Kasumi-1 (cell line): ENCODE results near the gene HTT.

ENCODE experiments used
- DNase-seq, 2 experiments: peaks; one replicate each; lab custom pipeline; 2025; lab: John Stamatoyannopoulos, UW

Gene HTT

DNA sequence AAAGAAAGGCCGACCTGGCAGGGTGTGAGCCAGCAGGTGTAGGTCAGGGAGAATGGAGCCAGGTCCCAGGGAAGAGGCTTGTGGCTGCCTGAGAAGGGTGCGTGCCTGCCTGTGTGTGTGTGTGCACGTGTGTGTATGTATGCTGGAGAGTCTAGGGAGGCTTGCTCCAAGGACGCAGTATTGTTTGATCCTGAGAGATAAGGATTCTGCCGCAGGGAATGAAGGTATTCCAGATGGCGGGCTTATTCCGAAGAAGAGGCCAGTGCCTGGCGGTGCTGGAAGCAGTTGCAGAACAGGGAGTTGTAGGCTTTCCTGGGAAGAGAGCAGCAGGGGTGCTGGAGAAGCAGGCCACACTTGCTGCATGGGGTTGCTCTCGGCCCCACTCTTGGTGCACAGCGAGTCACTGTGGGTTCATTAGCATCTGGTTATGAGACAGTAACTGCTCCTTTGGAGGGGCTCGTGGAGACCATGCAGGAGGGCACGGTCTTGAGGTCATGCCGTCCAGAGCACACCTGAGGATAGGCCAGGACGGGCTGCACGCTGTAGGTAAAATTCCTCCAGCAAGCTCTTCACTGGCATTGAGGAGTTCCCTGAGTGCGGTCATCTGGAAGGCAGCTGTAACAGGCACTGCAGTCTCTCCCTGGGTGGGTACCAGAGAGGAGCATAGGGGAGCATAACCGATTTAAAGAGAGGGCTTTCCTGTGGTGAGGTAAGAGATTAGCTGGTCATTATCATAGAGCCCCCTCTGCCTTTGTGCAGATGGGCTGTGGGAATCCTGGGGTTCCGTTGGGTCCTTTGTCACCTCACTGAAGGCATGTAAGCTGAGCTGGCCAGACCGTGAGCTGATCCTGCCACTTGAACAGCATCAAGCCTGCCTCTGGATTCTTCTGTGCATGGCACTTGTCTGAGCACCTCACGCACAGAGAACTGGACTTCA lies 144.6 kb downstream of the HTT start:
- no peak for DNase-seq

DNA sequence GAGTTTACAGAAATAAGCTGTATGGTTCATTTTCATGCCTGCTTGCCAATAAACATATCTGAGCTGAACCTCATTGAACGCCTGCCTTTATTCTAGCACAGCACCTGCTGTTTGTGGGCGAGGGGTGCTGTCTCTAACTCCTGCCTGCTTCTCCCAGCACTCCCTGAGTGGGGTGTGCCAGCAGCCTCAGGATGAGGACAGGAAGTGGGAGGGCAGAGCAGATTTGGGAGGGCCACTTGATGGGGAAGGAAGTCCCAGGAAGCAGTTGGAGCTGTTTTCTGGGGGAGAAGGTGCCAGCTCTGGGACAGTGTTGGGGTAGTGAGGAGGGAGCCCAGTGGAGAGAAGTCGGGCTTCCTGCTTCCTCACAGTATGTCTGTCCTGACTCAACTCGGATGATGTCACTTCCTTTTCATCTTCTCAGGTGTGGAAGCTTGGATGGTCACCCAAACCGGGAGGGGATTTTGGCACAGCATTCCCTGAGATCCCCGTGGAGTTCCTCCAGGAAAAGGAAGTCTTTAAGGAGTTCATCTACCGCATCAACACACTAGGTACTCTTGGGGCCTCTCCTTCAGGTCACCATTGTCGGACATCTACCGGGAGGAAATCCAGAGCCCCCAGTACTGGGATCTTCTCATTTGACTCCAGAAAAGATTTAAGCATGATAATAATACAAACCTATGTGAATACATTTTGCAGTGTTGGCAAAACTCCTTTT lies 145.4 kb downstream of the HTT start:
- peak; percentile 9 to 11 for DNase-seq

DNA sequence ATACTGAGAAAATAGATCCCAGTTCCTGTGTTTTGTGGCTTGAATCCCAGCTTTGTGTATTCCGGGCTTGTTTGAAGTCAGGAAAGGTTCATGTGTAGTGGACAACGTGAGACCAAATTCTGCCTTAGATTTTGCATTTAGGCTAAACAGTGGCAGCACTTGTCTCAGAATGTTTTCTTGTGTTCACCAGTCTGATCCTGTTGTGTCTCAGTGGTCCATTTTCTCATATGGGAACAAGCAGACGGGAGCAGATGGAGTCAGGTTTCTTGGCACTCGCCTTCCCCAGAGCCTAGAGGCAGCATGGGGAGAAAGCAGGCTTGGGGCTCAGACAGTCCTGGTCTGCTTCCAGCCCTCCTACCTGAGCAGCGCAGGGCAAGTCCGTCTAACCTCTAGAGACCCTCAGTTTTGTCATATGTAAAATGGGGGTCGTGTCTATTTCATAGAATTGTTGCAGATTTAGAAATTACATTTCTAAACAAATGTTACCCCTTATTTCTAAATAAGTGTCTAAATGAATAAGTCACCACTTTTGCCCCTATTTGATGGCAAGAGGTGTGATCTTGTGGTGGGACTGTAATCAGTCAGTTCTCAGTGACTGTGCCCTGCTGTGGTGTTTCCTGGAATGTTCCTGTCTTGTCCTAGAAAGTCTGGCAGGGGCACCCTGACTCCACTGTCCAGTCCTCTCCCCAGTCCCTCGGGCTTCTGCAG lies 146.1 kb downstream of the HTT start:
- DNase-seq: no peak

DNA sequence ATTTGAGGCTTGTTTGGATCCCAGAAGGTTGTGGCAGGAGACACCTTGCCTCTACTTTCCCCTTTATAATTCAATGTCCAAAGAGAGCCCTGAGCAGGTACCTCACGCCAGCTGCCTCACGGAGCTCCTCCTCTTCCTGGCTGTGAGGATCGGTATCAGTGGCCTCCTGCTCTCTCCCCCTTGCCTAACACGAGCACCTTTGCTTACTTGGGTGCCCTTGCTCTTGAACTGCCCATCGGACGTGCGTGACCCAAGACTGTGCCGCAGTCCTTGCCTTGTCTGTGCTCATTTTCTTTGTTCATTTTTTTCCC lies 146.7 kb downstream of the HTT start:
- DNase-seq: no peak

DNA sequence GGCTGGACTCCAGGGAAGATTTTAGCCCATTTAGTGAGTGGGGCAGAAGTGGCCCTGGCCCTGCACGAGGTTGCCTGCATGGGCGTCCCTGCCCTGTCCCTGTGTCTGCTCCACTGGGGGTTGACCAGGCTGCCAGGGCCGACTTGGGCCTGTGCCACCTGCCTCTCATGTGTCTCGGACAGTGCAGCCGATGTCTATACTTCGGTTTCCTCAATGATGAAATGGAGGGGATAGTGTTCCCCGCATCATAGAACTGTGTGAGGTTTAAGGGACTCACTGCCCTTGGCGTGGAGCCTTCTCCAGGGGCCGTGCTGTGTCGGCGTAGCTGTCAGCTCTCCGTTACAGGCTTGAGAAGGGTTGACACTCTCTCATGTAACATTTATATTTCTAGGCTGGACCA lies 147.5 kb downstream of the HTT start:
- DNase-seq: no peak

DNA sequence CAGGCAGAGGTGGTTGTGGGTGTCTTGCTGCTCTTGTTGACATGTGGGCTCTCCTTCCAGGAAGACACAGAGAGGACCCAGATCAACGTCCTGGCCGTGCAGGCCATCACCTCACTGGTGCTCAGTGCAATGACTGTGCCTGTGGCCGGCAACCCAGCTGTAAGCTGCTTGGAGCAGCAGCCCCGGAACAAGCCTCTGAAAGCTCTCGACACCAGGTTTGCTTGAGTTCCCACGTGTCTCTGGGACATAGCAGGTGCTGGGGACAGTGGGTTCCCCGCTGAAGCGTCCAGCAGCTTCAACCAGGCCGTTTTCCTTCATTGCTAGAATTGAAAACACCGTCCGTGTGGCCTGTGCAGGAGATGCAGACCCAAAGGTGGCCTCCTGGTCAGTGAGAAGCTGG lies 148.9 kb downstream of the HTT start:
- DNase-seq: no peak

DNA sequence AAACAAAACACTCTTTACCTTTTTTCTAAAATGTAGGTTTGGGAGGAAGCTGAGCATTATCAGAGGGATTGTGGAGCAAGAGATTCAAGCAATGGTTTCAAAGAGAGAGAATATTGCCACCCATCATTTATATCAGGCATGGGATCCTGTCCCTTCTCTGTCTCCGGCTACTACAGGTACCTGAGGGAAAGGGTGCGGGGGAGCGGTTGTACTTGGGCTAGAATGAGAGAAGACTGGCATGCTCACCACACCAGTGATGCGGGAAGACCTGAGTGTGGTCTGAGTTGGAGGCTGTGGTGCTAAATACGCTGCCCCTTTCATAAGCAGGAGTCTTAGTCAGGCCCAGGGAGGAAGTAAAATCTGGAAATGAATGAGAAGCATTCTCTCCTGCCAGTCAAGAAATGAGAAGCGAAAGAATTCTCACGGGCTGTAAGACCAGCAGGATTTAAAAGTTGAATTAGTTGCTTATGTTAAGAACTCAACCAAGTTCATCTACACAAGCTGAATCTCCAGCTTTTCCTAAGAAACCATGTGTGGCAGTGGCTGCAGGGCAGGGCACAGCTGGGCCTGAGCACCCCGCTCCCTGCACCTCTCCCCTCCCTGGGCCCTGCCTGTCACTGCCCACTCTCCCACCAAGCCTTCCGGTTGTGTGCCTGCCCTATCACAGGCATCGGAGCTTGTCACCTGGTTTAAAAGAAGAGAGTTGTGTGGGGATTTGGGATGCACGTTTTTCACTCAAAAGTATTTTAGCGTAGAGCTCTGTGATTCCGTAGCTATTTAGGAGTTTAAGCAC lies 149.7 kb downstream of the HTT start:
- no peak for DNase-seq

DNA sequence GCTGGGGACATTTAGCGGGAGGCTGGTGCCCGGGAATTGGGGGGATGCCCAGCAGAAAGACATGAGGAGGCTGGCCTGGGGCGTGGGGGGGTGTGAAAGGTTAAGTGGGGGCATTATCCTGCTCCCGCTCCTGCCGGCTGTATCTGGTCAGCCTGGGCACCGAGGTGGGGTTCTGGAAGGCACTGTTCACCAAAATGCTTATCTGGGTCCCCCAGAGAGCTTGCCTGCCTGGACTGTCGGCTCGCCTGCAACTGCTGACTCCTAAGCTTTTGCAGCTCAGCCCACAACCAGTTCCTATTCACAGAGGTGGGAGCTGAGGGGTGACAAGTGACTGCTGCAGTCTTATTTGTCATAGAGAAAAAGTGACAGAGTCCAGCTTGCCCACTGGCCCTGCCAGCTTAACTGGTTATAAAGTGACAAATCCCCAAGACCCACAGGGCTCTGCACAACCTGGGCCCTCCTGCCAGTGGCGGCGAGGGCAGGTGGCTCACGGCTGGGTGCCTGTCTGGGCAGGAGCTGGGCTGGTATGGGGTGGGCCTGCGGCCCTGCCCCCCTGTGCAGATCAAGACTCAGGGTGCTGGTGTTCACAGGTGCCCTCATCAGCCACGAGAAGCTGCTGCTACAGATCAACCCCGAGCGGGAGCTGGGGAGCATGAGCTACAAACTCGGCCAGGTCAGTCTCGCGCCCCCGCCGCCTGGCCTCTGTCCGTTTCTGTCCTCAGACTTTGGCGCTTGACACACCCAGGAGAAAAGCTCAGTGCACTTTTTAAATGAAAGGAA lies 150.8 kb downstream of the HTT start:
- no peak for DNase-seq

DNA sequence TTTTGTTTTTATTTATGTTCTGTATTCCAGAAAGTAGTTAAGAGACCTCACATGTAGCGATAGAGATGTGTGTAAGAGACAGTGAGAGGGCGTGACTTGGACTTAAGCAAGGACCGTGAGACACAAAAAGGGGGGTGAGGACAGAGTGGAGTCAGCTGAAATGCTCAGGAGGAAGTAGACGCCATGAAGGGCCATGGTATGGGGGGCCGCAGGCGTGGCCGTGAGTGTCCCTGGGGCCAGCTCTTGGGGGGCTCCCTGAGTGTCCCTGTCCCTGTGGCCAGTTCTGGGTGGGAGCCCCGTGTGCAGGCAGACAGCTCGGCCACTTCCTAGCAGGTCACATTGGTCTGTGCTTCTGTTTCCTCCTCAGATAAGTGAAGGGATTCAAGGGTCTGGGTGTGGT lies 151.5 kb downstream of the HTT start:
- DNase-seq: no peak

DNA sequence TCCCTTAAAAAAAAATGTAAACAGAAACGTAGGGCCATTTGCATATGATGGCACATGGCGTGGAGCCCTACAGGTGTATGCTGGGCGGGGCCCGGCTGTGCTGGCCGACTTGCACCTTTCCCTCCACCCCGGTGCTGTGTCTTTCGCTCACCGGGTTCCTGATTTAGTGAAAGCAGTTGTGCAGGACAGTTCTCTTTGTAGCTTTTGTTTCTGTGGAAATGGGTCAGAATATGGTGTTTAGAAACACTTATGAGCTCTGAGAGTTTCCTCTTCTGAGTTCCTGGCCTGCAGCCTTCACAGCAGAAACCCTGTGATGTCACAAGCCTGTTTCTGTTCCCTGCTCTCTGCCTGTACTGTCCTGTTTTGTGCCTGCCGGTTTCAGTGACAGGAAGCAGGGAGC lies 152.0 kb downstream of the HTT start:
- DNase-seq: no peak

DNA sequence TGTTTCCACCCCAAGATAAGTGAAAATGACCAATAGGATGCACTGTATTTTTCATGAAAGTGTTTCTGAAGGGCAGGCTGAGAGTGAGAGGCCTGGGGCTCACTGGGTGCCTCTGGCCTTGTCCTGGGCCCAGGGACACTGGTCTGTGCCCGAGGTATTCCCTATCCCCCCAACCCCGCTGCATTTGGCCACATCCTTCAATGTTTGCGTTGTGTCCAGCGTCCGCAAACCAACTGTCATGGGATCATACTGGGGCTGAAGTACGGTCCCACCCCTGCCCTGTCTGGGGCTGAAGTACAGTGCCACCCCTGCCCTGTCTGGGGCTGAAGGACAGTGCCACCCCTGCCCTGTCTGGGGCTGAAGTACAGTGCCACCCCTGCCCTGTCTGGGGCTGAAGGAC lies 152.5 kb downstream of the HTT start:
- DNase-seq: no peak

DNA sequence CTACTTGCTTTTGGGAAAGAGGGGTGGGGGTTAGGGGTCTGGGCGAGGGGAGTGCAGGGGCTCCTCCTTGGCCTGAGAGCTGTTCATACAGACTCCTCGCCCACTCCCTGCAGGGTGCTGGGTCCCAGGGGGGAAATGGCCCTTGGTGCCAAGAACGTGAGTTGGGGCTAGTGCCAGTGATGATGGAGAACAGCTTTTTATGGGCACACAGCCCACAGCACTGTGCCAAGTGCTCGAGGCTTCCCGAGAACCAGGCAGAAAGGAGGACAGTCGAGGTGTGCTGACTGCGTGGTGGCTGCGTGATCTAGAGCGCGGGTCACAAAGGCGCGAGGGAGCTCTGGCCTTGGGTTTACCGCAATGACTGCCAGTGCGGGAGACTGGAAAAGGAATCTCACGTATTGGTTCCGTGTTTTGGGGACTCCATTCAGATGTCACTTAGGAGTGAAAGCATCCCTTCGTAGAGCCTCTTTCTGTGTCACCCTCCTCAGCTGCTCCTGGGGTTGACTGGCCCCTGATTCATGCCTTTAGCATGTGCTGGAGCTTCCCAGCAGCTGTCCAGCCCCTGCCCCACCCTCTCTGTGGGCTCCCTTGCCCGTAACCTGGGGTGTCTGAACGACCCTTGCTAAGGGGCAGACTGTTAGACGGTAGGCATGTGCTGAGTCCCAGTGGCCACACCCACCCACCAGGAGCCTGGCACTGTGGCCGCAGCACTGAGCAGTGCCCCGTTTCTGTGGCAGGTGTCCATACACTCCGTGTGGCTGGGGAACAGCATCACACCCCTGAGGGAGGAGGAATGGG lies 153.6 kb downstream of the HTT start:
- no peak for DNase-seq

DNA sequence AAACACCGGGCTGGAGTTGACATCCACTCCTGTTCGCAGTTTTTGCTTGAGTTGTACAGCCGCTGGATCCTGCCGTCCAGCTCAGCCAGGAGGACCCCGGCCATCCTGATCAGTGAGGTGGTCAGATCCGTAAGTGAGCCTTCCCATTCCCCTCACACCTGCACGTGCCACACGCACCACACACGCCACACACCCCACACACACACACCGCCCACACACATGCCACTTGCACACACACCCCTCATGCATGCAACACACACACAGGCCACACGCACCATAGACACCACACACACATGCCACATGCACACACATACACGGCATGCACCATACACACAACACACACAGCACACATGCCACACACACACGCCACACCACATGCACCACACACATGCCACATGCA lies 154.4 kb downstream of the HTT start:
- DNase-seq: no peak

DNA sequence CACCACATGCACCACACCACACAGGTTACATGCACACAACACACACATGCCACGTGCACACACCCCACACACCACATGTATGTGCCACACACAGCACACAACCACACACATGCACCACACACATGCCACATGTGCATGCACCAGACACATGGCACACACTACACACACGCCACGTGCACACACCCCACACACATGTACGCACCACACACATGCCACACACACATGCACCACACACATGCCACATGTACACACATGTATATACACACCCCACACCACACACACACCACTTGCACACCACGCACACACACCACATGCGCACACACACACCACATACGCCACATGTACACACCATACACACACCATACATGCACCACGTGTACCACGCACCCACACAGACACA lies 154.8 kb downstream of the HTT start:
- DNase-seq: no peak

DNA sequence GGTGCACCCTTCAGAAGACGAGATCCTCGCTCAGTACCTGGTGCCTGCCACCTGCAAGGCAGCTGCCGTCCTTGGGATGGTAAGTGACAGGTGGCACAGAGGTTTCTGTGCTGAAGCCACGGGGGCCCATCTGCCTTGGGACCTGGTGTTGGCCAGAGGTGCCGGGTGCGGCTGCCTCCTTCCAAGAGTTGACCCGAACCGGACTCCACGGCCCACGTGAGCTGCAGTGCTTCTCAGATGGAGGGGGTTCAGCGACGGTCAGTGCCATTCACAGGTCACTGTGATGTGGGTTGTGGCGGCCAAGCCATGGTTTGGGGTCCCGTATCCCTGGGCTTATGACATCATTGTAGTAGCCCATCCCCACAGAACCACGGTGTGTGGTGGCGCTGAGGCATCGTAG lies 155.5 kb downstream of the HTT start:
- no peak for DNase-seq

DNA sequence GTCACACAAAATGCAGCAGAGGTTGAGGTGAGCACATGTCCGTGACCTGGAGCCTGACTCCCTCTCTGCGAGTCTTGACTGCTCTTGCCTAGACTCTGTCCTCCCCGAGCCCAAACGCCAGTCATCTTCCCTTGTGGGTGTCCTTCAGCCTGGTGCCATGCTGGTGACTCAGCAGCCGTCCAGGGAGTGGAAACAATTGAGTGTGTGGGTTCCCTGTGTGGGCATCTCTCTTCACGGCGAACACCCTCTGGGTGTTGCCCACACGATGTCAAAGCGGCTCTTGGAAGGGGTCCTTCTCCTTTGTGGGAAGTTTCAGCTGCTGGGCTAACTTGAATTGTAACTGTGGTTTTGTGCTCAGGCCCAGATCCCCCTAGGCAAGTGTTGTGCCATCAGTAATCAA lies 157.0 kb downstream of the HTT start:
- no peak for DNase-seq

DNA sequence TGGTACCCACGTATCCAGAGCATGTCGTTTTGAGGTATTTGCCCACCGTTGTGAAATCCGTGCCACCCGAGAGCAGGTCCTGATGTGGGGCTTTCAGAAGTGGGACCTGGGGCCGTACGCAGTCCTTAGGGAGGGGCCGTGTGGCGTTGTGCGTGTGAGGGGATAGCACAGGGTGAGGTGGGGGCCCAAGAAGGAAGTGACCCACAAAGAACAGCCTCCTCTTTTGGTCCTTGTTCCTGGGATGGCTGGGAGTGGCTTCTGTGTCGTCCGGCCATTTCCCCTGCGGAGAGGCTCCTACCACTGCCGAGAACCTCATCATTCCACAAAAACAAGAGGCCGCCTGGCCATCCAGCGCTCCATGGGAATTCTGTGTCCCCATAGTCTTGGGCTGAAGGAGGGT lies 157.5 kb downstream of the HTT start:
- DNase-seq: no peak

DNA sequence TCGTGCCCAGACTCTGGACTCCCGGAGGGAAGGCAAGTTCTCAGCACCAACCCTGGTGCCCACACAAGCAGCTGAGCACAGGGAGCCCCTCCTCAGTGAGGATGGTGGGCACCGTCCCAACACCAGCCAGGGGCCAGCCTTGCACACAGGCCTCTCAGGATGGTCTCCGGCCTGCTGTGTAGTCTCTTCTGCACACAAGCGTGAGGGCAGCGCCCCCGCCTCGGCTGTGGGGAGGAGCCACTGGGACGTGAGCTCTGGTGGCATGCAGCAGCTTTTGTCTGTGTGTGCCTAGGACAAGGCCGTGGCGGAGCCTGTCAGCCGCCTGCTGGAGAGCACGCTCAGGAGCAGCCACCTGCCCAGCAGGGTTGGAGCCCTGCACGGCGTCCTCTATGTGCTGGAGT lies 158.4 kb downstream of the HTT start:
- no peak for DNase-seq

DNA sequence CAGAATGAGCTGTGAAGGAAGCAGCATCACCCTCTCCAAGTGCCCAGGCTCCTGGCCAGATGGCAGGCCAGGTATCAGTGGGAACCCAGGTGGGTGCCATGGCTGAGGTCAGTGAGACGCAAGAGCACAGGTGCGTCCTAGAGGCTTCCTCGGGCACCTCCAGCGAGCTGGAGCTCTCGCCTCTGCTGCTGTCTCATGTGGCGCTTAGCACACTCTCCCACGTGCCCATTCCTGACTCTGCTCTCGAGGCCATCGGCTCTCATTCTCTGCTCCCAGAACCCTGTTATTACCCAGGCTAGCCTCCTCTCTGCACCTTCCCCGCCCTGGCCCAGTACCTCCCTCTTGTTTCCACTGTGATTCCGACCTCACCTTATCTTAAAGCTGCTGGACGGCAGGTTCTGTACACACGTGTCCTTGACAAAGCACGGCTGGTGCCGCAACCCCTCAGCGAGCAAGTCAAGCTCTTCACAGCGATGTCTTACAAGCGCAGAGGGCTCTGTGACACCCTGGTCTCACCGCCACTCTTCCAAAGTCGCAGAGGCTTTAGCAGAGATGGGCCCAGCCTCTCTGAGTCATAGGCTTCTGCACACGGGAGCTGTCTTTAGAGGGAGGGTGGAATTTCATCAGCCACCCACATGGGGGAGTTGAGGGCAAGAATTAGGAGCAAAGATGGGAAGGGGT lies 159.1 kb downstream of the HTT start:
- no peak for DNase-seq
